HG03354 (cell line): Measurements from ENCODE around the gene TYW1B.
A peak's percentile ranks its signal among the peaks of the same experiment; 100 is the strongest.
"Not testable (repeated sequence)": the region's sequence is repeated elsewhere in the genome, so short reads cannot be mapped to it uniquely, and the experiment has no call there.

ENCODE experiments used
- ATAC-seq: cut with Tn5 transposase; IDR thresholded peaks from one replicate; pipeline ENCODE4 v1.9.1; 2021; ENCODE audit warnings: mild to moderate bottlenecking; ENCODE audit not compliant: unreplicated experiment, poor library complexity, severe bottlenecking

The TYW1B gene

GRCh38 chr7:72641485-72642248 is 186.3 kb downstream of the TYW1B start:
- ATAC-seq = not testable (repeated sequence)

- ATAC-seq = not testable (repeated sequence)
These were observed 187.3 kb downstream of the TYW1B start for GRCh38 chr7:72640740-72641139.

- peak; percentile 63 for ATAC-seq
These were observed 192.6 kb downstream of the TYW1B start for GRCh38 chr7:72635273-72635908.

GRCh38 chr7:72632765-72633292 is 195.2 kb downstream of the TYW1B start:
- ATAC-seq = not testable (repeated sequence)

GRCh38 chr7:72628375-72628774 is 199.6 kb downstream of the TYW1B start:
- not testable (repeated sequence) for ATAC-seq

GRCh38 chr7:72626428-72627011 is 201.5 kb downstream of the TYW1B start:
- not testable (repeated sequence) for ATAC-seq

GRCh38 chr7:72625721-72626423 is 202.1 kb downstream of the TYW1B start:
- peak; percentile 87 for ATAC-seq

- no peak for ATAC-seq
These were observed 205.5 kb downstream of the TYW1B start for GRCh38 chr7:72622532-72622931.

- ATAC-seq = not testable (repeated sequence)
These were observed 206.2 kb downstream of the TYW1B start for GRCh38 chr7:72621761-72622187.

- ATAC-seq = not testable (repeated sequence)
These were observed 207.1 kb downstream of the TYW1B start for GRCh38 chr7:72620923-72621322.

- not testable (repeated sequence) for ATAC-seq
These were observed 209.4 kb downstream of the TYW1B start for GRCh38 chr7:72618435-72619180.

- ATAC-seq = not testable (repeated sequence)
These were observed 218.2 kb downstream of the TYW1B start for GRCh38 chr7:72609761-72610160.

GRCh38 chr7:72607988-72608387 is 220.0 kb downstream of the TYW1B start:
- ATAC-seq = not testable (repeated sequence)

GRCh38 chr7:72605863-72606431 is 222.1 kb downstream of the TYW1B start:
- ATAC-seq = not testable (repeated sequence)

- not testable (repeated sequence) for ATAC-seq
These were observed 223.0 kb downstream of the TYW1B start for GRCh38 chr7:72604771-72605611.

- ATAC-seq = not testable (repeated sequence)
These were observed 224.5 kb downstream of the TYW1B start for GRCh38 chr7:72603476-72603875.

GRCh38 chr7:72603073-72603472 is 224.9 kb downstream of the TYW1B start:
- no peak for ATAC-seq

- not testable (repeated sequence) for ATAC-seq
These were observed 226.3 kb downstream of the TYW1B start for GRCh38 chr7:72601683-72602082.
